ENCODE results near the gene DDX54. TPM values are rescaled to one million over a fixed set of nuclear protein-coding genes. Genes with fewer than 3 reads are reported as not detected.

Gene DDX54
- total RNA-seq, 1 donor from 2014 or later: 15.4 TPM

GRCh38 chr12:113190761-113191160 lies 5.5 kb upstream of the DDX54 start:
- no peak for DNase-seq

DNA sequence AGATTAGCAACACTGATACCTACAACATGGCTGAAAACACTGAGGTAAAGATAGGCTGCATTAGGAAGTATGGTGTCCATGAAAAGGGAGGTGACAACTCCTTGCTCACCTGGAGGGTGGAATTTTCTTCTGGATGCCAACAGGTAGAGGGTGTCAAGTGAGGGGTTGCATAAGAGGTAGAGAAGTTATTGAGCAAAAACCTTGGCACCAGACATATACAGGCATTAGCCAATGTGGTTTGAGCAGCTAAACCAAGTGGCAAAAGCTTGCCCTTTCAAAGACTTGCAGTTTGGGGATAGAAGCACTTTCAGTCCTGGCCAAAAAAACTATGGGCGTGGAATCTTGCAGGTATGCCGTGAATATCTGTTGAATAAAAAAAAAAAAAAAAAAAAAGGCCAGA lies 4.1 kb upstream of the DDX54 start:
- DNase-seq: no peak

GRCh38 chr12:113186666-113187325 lies 1.5 kb upstream of the DDX54 start:
- DNase-seq: no peak

DNA sequence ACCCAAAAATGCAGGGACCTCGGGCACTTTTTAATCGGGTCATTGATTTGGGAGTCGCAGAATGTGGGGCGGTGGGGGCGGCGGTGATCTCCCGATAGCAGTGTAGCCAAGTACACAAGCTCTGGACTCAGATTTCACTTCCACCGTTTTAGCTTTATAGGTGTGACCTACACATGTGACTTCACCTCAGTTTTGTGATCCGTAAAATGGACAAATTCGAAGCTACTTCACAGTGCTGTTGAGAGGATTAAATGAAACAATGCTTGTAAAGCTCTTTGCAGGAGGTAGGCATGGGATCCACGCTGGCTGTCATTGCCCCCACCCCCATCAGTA lies 721 bp upstream of the DDX54 start:
- no peak for DNase-seq

- DNase-seq: peak; percentile 74
These were observed 438 bp downstream of the DDX54 start for GRCh38 chr12:113184900-113185179.

- no peak for DNase-seq
These were observed 979 bp downstream of the DDX54 start for GRCh38 chr12:113184098-113184899.

DNA sequence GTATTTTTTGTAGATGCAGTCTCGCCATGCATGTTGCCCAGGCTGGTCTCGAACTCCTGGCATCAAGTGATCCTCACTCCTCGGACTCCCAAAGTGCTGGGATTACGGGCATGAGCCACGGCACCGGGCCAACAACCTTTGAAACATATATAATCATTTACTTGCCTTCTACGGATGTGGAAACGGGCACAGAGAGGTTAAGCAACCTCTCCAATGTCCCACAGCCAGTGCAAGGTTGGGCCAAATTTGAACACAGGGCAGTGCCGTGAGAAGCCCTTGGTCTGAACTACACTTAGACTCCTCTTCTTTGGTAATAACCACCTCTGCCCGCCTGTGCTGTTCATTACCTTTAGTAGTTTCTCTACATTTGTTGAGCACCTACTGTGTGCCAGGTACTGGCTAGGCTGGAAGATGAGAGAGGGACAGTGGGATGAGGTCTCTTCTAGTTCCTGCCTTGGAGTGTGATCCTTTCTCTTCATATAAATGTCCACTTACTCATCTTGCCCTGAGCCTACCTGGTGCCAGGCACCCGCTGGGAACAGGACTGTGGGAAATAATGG lies 2.2 kb downstream of the DDX54 start:
- DNase-seq: no peak

DNA sequence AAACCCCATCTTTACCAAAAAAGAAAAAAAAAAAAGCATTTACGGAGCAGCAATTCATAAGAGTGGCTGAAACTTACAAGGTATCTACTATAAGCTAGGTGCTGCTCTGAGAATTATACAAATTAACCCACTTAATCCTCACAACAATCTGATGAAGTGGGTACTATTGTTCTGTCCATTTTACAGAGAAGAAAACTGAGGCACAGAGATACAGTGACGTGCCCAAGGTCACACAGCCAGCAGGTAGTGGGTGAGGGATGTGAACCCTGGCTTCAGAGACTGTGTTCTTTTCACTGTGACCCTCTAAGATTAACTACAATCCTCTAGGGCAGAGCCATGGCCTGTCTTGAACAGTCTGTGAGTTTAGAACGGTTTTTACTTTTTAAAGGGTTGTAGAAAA lies 3.3 kb downstream of the DDX54 start:
- DNase-seq: no peak

GRCh38 chr12:113180333-113180732 lies 4.9 kb downstream of the DDX54 start:
- no peak for DNase-seq

GRCh38 chr12:113179023-113179422 lies 6.3 kb downstream of the DDX54 start:
- DNase-seq: no peak

DNA sequence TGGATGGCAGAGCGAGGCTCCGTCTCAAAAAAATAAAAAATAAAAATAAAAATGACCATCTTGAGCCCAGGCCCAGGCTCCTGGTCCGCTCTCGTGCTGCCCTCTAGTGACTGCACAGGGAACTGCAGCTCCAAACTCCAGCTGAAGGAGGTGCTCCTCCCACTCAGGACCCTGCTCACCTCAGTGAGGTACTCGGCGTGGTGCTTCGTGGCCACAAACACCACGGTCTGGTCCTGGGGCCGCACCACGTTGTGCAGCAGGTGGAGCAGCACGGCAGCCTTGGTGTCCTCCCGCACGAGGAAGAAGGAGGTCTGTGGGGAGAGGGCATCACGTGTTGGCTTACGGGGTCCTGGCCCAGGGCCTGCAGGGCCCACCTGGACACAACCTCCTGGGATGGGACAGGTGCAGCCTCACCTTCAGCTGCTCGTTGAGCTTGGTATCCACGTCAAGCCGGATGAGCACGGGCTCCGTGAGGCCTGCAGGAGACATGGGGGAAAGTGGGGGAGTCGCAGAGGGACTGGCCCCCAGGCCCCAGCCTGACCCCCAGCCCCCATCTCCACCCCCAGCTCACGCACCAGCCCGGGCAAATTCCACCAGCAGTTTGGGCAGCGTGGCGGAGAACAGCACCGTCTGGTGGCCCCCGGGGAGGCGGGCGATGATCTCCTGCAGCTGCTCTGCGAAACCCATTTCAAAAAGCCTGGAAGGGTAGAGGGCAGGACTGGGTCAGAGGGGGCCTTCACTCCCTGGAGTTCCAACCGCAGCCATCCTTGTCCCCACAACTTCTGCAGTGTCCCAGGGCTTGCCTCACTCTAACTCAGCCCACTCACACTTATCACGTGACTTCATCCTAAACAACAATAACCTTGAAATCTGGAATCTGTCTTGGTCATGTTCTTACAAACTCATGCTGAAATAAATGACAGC lies 10.6 kb downstream of the DDX54 start:
- no peak for DNase-seq

GRCh38 chr12:113173081-113173698 lies 12.1 kb downstream of the DDX54 start:
- no peak for DNase-seq

GRCh38 chr12:113172185-113172584 lies 13.1 kb downstream of the DDX54 start:
- DNase-seq: no peak

GRCh38 chr12:113171543-113171942 lies 13.7 kb downstream of the DDX54 start:
- DNase-seq: no peak

- no peak for DNase-seq
These were observed 14.4 kb downstream of the DDX54 start for GRCh38 chr12:113170926-113171325.

DNA sequence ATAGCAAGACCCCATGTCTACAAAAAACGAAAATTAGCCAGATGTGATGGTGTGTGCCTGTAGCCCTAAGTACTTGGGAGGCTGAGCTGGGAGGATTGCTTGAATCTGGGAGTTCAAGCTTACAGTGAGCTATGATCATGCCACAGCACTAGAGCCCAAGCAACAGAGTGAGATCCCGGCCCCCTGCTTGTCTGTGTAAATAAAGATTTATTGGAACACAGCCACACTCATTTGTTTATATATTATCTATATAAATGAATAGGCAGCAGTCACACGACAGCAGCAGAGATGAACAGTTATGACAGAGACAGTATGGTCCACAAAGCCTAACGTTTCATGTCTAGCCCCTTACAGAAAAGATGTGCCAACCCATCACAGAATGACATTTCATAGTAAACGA lies 14.8 kb downstream of the DDX54 start:
- DNase-seq: no peak

- no peak for DNase-seq
These were observed 15.6 kb downstream of the DDX54 start for GRCh38 chr12:113169697-113170096.

DNA sequence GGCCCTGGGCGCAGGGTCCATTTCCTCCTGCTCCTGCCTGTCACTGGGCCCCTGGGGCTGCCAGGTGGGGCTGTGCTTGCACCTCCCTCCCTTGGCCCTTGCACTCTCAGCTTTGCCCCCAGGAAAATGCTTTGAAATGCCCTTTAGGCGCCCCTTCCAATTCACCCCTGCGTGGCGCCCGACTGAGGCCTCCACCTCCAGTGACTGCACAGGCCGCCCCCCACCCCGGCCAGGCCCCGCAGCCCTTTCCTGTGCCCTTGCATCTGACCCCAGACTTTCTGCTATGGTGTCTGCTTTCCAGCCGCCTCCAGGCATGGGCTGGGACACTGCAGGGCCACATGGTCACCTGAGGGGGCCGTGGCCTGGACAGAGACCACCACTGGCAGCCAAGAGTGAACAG lies 17.4 kb downstream of the DDX54 start:
- no peak for DNase-seq

DNA sequence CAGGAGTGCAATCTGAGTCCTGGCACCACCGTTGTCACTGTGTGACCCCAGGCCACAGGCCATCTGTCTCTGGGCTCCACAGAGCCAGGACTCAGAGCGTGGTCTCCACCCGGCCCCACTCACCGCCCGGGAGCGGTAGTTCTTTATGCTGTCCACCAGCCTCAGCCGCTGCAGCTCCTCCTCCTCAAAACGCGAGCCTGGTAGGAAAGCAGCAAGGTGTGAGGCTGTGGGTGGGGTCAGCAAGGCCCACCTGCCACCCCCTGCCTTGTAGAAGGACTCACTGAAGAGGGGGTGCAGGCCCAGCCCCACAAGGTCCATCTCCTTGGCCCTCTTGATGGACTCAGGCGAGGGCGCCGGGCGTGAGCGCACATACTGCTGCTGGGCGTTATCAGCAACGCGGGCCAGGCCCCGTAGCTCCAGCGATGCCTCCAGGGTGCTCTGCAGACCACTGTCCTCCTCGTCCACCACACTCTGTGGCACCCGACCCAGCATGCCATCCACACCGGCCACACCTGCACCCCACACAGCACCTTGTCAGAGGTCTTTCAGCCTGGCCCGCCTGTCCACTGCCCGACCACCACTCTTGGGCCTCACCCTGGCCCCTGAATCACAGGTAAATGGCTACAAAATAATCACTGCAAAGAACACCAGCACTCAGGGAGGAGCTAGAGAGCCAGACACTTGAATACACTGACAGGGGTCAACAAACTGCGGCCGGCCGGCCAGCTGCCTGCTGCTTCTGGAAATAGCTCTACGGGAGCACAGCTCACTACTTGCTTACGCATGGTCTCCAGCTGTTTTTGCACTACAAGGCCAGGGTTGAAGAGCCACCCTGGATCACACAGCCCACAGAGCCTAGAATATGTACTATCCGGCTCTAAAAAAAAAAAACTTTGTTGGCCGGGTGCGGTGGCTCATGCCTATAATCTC lies 19.5 kb downstream of the DDX54 start:
- no peak for DNase-seq

DNA sequence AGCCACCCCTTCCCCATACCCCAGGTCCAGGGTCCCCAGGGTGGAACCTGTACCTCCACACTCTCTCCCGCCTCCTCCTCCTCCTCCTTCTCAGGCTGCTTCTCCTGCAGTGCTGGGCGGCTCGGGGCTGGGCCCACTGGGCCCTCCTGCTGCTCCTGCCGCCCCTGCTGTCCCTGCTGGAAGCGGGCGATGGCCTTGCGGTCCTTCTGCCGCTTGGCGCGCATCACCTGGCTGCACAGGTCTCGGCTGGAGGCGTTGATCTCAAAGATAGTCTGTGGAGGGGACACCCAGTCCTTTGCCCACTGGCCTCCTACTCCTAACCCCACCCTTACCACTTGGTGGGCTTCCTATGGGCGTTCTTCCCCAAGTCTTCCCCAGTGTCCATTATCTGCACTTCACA lies 21.3 kb downstream of the DDX54 start:
- DNase-seq: no peak

DNA sequence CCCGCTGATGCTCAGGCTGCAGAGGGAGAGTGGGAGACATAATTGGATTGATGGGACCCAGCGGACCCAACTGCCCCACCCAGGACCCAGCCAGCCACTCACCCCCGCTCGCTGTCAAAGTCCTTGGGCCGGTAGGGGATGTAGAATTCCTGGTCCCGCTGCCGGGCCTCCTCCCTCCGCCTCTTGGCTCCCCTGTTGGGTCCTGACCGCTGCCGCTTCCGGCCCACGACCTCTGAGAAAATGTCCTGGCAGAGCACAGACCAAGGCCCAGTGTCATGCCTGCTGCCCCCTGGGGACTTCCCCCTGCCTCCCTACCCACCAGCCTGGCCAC lies 22.3 kb downstream of the DDX54 start:
- no peak for DNase-seq

All from skin of body (tissue), 2 donors.